GM04503 (cell line): Measurements from ENCODE around the gene PRR5.

ENCODE experiments used
- DNase-seq: peaks from one replicate; pipeline ENCODE4 v3.0.0-alpha.2; 2012; ENCODE audit warnings: low read depth

The PRR5 gene

DNA sequence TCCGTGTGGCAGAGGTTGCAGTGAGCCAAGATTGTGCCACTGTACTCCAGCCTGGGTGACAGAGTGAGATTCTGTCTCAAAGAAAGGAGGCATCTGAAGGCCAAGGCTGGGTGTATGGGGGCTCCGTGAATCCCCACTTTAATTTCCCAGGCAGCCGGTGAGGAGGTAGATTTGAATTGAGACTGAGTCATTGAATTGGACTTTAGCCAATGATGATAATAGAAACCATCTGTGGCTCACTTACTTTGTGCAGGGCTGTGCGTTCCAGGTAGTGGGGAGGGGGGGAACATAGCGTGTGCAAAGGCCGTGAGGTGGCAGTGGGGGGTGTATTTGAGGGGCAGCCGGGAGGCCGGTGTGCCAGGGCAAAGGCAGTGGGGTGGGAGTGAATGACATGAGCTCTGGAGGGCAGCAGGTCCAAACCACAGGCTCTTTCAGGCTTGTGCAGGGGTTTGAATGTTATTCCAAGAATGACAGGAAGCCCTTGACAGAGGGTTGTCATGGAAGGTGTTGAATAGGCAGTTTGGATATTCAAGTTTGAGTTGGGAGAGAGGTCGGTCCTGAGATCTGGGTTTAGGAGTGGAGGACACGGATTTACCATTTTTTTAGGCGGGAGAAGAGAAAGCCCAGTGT is 56.5 kb downstream of the PRR5 start:
- no peak for DNase-seq

DNA sequence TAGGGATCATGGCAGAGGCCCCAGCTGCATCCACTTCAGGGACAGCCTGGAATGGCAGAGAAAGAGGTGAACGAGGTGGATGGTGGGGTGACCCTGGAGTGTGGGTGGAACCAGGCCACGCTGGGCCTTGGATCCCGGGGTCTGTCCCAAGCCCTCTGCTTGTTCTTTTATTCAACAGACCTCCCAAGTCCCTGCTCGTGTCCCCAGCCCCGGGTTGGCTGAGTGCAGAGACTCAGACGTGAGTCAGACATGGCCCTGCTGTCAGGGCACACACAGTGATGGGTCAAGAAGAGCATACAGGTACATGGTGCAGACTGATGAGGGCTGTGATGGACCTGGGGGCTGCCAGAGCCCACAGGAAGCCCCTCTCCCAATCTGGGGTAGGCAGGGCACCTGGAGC is 57.0 kb downstream of the PRR5 start:
- DNase-seq = no peak

DNA sequence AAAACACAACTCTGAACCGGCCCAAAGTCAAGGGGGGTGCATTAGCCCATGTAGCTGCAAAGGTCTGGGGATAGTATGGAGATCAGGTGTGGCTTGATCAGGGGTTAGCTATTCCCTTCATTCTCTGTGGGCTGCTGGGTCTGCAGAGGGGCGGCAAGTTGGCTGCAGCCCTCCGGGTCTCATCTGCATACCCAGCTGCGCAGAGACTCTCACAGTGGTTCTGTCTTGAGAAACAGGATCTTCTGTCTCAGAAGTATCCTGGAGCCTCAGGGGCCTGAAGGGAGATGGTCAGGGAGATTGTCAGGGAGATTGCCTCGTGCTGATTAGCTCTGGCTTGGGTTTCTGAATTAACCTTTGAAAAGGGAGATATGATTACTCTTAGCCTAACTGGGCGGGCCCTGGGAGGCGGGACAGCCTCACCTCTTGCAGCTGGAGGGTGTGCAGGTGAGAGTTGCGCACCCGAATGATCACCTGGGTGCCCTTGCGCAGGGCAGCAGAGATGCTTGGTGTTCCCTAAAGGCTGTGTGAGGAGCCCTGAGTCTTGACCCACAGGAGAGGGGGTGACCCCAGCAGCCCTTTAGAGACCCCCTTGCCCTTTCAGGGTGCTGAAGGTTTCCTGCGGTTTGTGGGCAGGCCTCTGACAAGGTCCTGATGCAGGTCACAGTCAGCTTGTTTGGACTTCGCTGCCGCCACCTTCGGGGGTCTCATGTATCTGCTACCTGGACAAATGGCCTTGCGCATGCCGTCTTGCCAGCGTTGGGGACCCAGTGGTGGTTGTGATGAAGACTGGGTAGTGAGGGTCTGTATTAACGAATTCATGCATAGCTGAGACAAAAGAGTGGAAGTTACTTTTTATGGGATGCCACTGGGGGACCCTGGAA is 57.7 kb downstream of the PRR5 start:
- no peak for DNase-seq

DNA sequence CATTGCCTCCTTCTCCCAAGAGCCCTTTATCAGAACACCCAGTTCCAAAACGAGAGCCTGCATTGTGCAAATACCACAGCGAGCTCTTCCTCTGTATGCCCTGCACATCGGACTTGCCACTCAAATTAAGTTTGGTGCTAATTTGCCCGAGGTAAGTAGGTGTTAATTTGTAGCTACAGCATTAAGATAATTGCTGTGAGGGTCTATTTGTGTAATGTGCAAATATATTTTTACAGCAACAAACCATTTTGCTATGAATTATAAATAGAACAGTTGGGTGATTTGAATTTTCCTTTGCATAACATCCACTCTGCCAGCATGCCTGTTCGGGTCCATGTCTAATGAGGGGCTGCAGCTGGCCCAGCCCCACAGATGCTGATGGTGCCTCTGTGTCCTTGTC is 58.5 kb downstream of the PRR5 start:
- no peak for DNase-seq

DNA sequence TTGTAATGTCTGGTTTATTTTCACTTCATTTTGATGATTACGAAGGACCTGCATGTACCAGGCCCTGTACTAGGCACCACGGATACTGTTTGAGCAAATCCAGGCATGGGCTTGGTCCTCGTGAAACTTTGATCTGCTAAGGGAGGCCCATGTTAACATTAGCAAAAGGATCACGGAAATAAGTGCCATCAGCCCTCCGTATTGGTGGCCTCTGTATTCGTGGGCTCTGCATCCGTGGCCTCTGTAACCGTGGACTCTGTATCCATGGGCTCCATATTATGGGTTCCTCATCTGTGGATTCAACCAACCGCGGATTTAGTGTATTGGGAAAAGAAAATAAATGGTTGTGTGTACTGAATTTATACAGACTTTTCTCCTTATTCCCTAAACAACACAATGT is 59.0 kb downstream of the PRR5 start:
- DNase-seq = no peak

DNA sequence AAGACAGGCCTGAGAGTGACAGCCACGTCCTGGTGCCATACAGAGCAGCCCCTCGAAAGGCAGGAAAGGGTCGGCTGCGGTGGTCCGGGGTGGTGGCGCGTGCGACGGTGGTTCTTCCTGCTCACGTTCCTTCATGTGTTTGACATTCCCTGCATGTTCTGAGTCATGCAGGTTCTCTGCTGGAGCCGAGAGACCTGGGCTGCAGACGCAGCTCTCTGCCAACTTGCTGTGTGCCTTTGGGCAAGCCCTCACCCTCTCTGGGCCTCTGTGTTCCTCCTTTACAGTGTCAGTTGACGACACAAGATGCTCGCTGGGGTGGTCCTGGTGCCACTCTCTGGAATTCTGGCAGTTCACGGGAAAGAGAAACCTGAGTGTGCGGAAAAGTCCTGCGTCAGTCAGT is 62.4 kb downstream of the PRR5 start:
- no peak for DNase-seq

DNA sequence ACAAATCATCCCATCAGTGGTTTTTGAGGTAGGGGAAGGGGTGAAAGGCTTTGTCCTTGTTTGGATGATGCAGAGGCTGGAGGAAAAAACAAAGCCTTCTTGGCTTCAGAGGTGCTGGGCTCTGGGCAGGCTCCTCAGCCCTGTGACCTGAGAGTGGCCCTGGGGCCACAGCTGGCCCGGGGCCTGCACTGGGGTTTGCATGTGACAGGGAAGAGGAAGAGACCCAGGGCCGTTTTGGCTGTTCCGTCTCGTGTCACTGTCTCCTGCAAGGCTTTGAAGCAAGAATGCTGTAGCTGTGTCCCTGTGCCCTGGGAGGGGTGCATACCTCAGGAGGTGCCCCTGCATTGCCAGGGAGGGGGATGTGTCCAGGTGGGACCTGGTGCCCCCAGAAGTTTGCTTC is 63.0 kb downstream of the PRR5 start:
- DNase-seq = no peak

DNA sequence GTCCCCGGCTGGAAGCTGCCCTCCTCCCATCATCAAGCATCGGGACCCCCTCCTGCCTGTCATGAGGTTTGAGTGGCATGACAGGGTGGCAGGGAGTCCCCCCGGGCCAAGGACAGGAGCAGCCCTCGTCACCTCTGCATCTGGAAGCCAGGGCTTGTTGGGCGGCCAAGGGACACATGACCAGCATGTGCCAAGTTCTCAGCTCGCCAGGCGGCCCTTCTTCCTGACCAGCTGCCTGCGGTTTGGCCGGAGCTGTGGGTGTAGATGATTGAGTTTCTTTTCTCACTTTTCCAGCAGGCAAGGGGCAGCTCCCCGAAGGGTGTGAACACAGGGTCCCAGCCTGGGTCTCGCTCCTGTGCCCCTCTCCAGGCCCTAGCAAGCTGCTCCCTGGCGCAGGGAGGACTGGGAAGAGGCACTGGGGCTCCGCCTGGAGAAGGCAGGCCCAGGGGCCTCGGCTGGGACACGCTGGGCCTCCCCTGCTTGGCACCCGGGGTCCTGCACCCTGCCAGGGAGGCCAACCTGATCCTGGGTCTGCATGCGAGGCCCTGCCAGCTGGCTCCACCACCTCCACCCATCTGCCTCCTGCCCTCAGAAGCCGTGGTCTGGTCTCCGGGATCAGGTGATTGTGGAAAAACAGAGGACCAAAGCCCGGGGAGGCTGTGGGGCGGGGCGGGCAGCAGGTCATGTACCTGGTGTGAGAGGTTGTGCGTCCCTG is 63.7 kb downstream of the PRR5 start:
- DNase-seq = no peak

DNA sequence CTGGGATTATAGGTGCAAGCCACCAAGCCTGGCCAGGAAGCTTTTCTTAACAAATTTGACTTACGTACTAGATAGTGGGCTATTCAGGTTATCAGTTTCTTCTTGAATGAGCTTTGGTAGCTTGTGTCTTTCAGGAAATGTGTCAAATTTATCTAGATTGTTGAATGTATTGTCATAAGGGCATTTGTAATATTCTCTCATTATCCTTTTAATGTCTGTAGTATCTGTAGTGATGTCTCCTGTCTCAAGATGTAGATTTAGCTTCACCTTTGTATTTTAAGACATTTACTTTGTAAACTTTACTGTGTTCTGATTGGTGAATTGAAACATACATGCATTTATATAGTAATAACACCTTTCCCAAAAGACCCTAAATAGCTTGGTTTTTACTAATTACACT is 71.1 kb downstream of the PRR5 start:
- no peak for DNase-seq

DNA sequence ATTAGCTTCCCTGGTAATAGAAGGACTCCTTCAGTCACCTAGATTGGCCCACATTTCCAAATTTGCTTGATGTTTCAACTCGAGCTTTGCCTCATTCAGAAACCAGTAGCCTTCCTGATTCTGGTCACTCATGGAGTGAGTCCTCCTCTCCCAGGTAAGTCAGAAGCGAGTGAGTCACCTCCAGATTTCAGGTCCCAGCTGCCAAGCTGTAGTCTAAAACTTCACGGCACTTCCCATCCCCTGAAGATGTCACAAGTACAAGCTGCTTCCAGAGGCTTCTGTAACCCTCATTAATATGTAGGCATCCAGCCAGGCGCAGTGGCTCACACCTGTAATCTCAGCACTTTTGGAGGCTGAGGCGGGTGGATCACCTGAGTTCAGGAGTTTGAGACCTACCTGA is 73.9 kb downstream of the PRR5 start:
- DNase-seq = no peak

DNA sequence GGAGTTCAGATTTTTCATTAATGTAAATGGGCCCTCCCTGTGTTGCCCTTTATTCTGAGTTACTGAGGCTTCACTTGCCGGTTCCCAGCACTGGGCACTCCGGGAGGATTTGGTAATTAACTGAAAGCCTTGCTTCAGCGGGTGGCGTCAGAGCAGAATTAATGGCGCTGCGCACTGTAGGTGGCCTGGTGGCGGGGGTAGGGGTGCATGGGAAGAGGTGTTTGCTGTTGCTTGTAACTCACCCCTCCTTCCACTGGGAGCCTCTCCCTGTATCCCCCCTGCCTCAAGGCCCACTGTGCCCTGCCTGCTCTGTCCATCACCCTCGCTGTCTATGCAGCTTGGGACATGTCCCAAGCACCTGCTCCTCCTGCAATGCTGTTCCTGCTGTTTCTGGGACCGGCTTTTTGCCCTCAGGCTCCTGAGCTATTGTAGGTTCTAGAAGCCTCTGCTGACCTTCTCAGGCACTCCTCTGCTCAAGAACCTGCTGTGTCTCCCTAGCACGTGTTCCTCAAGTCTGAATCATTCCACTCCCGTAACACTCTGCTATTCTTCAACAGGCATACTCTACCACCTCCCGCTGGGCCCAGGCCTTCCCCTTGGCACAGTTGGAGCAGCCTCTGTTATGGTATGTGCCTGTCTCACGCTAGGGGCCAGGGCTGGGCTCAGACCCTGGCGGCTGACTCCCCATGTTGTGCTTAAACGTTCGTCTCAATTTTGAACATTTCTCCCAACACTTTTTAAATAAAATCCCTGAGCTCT is 74.8 kb downstream of the PRR5 start:
- DNase-seq = no peak

DNA sequence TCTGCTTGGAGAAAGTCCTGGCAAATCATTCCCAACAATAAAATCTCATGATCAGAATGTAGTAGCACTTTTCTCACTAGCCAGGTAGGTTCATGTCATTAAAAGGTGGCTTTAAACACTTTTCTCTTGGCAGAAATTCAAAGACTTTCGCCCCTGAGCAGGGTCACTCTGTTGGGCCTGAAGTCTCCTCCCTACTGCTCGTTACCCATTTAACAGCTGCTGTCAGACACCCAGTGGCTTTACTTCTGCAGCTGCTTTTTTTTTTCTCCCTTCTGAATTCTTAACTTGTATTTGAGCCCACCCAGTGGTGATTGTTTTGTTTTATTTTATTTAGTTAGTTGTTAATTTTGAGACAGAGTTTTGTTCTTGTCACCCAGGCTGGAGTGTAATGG is 75.4 kb downstream of the PRR5 start:
- no peak for DNase-seq

DNA sequence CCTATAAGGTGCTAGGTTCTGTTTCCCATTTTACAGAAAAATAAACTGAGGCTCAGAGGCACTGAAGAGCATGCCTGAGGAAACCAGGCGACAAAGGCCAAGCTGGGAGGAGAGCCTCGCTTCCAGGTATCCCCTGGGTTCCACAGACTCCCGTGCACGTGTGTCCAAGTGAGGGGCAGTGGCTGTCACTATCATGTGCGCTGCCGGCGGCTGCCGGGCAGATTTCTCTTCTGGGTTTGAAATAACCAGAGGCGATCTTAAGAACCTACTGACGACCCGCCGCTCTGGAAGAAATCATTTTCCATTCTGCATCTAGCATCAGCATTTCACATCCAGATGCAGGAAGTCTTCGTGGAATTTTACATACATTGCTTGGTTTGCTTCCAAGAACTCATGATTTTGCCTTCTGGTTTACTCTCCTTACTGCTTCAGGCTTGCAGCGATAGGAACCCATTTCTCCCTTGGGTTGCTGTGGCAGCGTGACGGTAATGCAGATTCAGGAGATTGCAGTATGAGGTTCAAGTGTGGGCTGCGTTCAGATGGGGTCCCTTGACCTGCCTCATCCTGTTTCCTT is 79.0 kb downstream of the PRR5 start:
- no peak for DNase-seq

DNA sequence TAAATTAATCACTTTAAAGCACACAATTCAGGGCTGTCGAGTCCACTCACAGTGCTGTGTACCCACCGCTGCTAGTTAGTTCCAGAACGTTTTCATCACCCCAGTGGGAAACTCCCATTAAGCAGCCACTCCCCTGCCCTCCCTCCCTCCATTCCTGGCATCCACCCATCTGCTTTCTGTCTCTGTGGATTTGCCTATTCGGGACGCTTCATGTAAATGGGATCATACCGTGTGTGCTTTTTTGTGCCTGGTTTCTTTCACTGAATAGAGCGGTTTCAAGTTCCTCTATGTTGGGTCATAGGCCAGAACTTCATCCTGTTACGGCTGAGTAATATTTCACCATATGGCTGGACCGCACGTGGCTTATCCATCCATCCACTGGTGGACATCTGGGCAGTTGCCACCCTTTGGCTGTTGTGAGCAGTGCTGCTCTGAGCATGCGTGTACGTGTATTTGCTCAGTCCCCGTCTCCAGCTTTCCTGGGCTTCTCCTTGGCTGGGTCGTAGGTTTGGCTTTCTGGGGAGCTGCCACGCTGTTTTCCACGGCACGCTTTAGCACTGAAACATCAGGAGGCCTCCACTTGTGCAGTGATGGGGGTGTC is 80.5 kb downstream of the PRR5 start:
- no peak for DNase-seq

DNA sequence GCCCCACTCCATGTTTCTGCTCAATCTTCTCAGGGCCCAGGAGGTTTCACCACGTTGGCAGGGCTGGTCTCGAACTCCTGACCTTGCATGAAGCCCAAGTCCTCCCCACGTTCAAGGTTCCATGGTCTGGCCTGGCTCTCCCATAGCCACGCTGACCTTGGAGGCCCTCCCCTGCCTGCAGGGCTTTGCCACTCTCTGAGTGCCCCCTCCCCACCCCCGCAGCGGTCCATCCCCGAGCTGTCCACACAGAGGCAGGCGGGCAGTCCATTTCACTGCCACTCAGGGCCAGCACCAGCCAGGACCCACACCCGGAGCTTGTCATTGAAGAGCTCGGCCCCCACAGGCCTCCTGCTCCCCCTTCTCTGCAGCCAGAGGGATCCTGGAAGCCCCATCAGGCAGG is 81.1 kb downstream of the PRR5 start:
- DNase-seq = no peak

DNA sequence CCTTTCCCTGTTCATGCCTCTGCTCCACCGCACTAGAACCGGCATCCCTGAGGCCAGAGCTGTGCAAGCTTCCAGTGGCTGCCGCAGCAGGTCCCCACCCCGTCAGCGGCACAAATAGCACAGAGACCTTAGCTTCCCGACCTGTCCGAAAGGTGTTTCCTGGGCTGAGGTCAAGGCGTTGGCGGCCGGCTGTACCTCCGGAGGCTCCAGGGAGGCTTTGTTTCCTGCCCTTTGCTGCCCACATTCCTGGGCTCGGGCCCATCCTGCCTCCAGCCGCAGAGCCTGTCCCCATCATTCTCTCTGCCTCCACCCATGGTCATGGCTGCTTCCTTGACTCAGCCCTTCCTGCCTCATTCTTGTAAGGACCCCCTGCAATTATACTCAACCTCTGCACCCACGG is 81.6 kb downstream of the PRR5 start:
- no peak for DNase-seq

DNA sequence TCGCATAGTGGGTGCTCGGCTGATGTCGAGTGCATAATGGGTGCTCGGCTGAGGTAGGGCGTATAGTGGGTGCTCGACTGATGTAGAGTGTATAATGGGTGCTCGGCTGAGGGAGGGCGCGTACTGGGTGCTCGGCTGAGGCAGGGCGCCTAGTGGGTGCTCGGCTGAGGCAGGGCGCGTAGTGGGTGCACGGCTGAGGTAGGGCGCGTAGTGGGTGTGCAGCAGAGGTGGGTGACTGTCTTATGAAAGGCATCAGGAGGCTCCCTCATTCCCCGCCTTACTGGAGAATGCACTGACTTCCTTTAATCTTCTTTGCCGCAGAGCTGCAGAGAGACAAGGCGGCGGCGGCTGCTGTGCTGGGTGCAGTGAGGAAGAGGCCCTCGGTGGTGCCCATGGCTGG is 84.1 kb downstream of the PRR5 start:
- no peak for DNase-seq

DNA sequence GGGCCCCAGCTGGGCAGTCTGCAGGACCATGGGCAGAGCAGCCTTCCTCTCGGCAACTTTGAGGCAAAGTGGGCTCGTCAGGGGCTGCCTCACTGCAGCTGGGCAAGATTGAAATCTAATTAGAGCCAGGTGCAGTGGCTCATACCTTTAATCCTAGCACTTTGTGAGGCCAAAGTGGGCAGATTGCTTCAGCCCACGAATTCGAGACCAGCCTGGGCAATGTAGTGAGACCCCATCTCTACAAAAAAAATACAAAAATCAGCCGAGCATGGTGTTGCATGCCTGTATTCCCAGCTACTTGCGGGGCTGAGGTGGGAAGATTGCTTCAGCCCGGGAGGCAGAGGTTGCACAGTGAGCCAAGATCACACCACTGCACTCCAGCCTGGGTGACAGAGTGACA is 84.6 kb downstream of the PRR5 start:
- no peak for DNase-seq
